K562 (cell line): ENCODE data around the gene CYTH4. TPM values are rescaled to one million over a fixed set of nuclear protein-coding genes. Genes with fewer than 3 reads are reported as not detected.
A peak's percentile ranks its signal among the peaks of the same experiment; 100 is the strongest.

ENCODE experiments used
- ATF7 ChIP-seq: fragments of 450-650 bp; IDR thresholded peaks from 2 replicates; pipeline ENCODE4 v1.7.1; 2014; ENCODE audit warnings: mild to moderate bottlenecking, moderate library complexity
- CUX1 ChIP-seq: fragments of 200-800 bp; sonication (Bioruptor generic); IDR thresholded peaks from 2 replicates; pipeline ENCODE4 v1.6.1; 2016; ENCODE audit warnings: missing genetic modification characterization, missing compliant biosample characterization
- ELF2 ChIP-seq: fragments of 250-450 bp; sonication (Bioruptor Pico); IDR thresholded peaks from 2 replicates; pipeline ENCODE4 v1.5.0; 2021; ENCODE audit warnings: mild to moderate bottlenecking
- GTF2F1 ChIP-seq: IDR thresholded peaks from 2 replicates; pipeline ENCODE4 v1.6.1; 2011; ENCODE audit warnings: low read depth, low read length, improper control_type of control experiment
- HNRNPK ChIP-seq: fragments of 200-400 bp; formaldehyde crosslinking; IDR thresholded peaks from one replicate; pipeline ENCODE4 v1.6.1; 2018; ENCODE audit warnings: mild to moderate bottlenecking, low read depth, low read length; ENCODE audit not compliant: poor library complexity, severe bottlenecking
- MECOM ChIP-seq: fragments of 250-450 bp; sonication (Bioruptor Pico); IDR thresholded peaks from 2 replicates; pipeline ENCODE4 v1.8.0; 2022; ENCODE audit warnings: inconsistent platforms
- MIER1 ChIP-seq: fragments of 450-650 bp; IDR thresholded peaks from 2 replicates; pipeline ENCODE4 v1.6.1; 2016; ENCODE audit warnings: antibody characterized with exemption, mild to moderate bottlenecking, low read depth
- SRSF9 ChIP-seq: fragments of 200-400 bp; formaldehyde crosslinking; IDR thresholded peaks from 2 replicates; pipeline ENCODE4 v1.6.1; 2017; ENCODE audit warnings: low read depth, low read length, borderline replicate concordance
- TARDBP ChIP-seq: fragments of 450-650 bp; IDR thresholded peaks from 2 replicates; pipeline ENCODE4 v1.6.1; 2016
- ZNF274 ChIP-seq: IDR thresholded peaks from 2 replicates; pipeline ENCODE4 v1.6.1; 2011; ENCODE audit warnings: low read depth, mild to moderate bottlenecking, low read length, moderate library complexity, borderline replicate concordance
- ZNF609 ChIP-seq: sonication (generic); formaldehyde crosslinking; IDR thresholded peaks from 2 replicates; pipeline ENCODE4 v1.8.1; 2023; ENCODE audit warnings: missing genetic modification reagents, mild to moderate bottlenecking, borderline replicate concordance
- polyA plus RNA-seq, 8 experiments: library from polyadenylated mRNA; depleted of rRNA in 4 of 8; stranded (reverse) in 5 of 8; unstranded in 3 of 8; fragments of >200 nt; fragmentation: Nextera tagmentation in 2 of 8; fragmentation: Illumina TruSeq in 1 of 8; extraction: Ambion mirVana in 2 of 8; extraction: Trizol in 1 of 8; gene quantifications; 2 replicates each; pipeline versions ENCODE4 v1.2.1 to v1.2.3, GENCODE V29; 2011 to 2014; ENCODE audit warnings: inconsistent platforms in 1 of 8, missing spikeins in 1 of 8
- total RNA-seq, 7 experiments: library from RNA; depleted of rRNA in 6 of 7; stranded (reverse); fragments of >200 nt in 6 of 7; fragmentation: Illumina TruSeq in 2 of 7; extraction: Trizol in 2 of 7; gene quantifications; 2 replicates each; pipeline versions ENCODE4 v1.2.1 to v1.2.3, GENCODE V29; 2011 to 2021; ENCODE audit warnings: low replicate concordance in 1 of 7
- TF ChIP-seq, protein P1 (sequence below): fragments of 250-450 bp; sonication (Bioruptor Pico); IDR thresholded peaks from 2 replicates; pipeline ENCODE4 v1.4.0; 2020; ENCODE audit warnings: mild to moderate bottlenecking, moderate library complexity
- TF ChIP-seq, protein P2 (sequence below): sonication (generic); formaldehyde crosslinking; IDR thresholded peaks from 2 replicates; pipeline ENCODE4 v1.8.1; 2023; ENCODE audit warnings: mild to moderate bottlenecking, missing genetic modification reagents

CYTH4 gene
- total and polyA plus RNA-seq, 9 of the 15 experiments (the other 6 are each of a cell fraction or from before 2014, with no cell fraction given): 0.03 to 2.0 (median 0.61) TPM; not detected in 1

GRCh38 chr22:37242395-37242918 is 39.9 kb upstream of the CYTH4 start (continued):
- TF ChIP-seq ZNF609 (CRISPR knock-in tag) (no peak), ATF7 (peak; percentile 82), MIER1 (no peak; the same call in 1 of the 2 replicates), SRSF9 (no peak), ELF2 (CRISPR knock-in tag) (no peak), ZNF274 (no peak), HNRNPK (no peak), GTF2F1 (no peak), TARDBP (no peak), MECOM (CRISPR knock-in tag) (no peak), CUX1 (CRISPR knock-in tag) (no peak)
- TF ChIP-seq, protein P1, sequence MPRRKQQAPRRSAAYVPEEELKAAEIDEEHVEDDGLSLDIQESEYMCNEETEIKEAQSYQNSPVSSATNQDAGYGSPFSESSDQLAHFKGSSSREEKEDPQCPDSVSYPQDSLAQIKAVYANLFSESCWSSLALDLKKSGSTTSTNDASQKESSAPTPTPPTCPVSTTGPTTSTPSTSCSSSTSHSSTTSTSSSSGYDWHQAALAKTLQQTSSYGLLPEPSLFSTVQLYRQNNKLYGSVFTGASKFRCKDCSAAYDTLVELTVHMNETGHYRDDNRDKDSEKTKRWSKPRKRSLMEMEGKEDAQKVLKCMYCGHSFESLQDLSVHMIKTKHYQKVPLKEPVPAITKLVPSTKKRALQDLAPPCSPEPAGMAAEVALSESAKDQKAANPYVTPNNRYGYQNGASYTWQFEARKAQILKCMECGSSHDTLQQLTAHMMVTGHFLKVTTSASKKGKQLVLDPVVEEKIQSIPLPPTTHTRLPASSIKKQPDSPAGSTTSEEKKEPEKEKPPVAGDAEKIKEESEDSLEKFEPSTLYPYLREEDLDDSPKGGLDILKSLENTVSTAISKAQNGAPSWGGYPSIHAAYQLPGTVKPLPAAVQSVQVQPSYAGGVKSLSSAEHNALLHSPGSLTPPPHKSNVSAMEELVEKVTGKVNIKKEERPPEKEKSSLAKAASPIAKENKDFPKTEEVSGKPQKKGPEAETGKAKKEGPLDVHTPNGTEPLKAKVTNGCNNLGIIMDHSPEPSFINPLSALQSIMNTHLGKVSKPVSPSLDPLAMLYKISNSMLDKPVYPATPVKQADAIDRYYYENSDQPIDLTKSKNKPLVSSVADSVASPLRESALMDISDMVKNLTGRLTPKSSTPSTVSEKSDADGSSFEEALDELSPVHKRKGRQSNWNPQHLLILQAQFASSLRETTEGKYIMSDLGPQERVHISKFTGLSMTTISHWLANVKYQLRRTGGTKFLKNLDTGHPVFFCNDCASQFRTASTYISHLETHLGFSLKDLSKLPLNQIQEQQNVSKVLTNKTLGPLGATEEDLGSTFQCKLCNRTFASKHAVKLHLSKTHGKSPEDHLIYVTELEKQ: no peak
- TF ChIP-seq, protein P2, sequence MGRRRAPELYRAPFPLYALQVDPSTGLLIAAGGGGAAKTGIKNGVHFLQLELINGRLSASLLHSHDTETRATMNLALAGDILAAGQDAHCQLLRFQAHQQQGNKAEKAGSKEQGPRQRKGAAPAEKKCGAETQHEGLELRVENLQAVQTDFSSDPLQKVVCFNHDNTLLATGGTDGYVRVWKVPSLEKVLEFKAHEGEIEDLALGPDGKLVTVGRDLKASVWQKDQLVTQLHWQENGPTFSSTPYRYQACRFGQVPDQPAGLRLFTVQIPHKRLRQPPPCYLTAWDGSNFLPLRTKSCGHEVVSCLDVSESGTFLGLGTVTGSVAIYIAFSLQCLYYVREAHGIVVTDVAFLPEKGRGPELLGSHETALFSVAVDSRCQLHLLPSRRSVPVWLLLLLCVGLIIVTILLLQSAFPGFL (CRISPR knock-in tag): no peak
